AG20443 (cell line): ENCODE data around the gene IAH1.

Experiments used
- DNase-seq: peaks from one replicate; pipeline ENCODE4 v3.0.0; 2012; ENCODE audit warnings: low spot score, mixed read lengths

The IAH1 gene

GRCh38 chr2:9527995-9528787, 53.8 kb downstream of the IAH1 start:
- no peak for DNase-seq

- no peak for DNase-seq
Measured at GRCh38 chr2:9532421-9532820, 58.1 kb downstream of the IAH1 start.

- DNase-seq: no peak
Measured at GRCh38 chr2:9533663-9534062, 59.3 kb downstream of the IAH1 start.

GRCh38 chr2:9535177-9535576, 60.8 kb downstream of the IAH1 start:
- DNase-seq: no peak

GRCh38 chr2:9536504-9536903, 62.2 kb downstream of the IAH1 start:
- no peak for DNase-seq

GRCh38 chr2:9538000-9538507, 63.7 kb downstream of the IAH1 start:
- DNase-seq: peak; percentile 73
